HCT116 (cell line): ENCODE data around the gene CCDC70.

Experiments used
- EZH2 ChIP-seq: fragments of 200-600 bp; sonication (generic); IDR thresholded peaks from 2 replicates; pipeline ENCODE4 v1.6.1; 2017; ENCODE audit warnings: antibody characterized with exemption, mixed run types
- JUND ChIP-seq: IDR thresholded peaks from 2 replicates; pipeline ENCODE4 v1.6.1; 2012
- POLR2A ChIP-seq: IDR thresholded peaks from 2 replicates; pipeline ENCODE4 v1.7.0; 2011; ENCODE audit warnings: borderline replicate concordance; ENCODE audit not compliant: insufficient read depth, insufficient read length; ENCODE audit errors: extremely low read depth
- POLR2AphosphoS5 ChIP-seq: IDR thresholded peaks from 2 replicates; pipeline ENCODE4 v1.6.1; 2011; ENCODE audit warnings: mild to moderate bottlenecking, low read depth, low read length, moderate library complexity
- SP1 ChIP-seq: IDR thresholded peaks from 2 replicates; pipeline ENCODE4 v1.6.1; 2012; ENCODE audit warnings: low read depth
- SRF ChIP-seq: IDR thresholded peaks from 2 replicates; pipeline ENCODE4 v1.6.1; 2012; ENCODE audit warnings: low read depth
- TF ChIP-seq, protein P1 (sequence below), 3 experiments: fragments of 200-600 bp in 1 of 3; sonication (generic) in 1 of 3; IDR thresholded peaks in 2 of 3; conservative IDR thresholded peaks in 1 of 3; 2 replicates each; pipeline ENCODE4 v1.5.1; 2012 to 2017; ENCODE audit warnings: low read depth in 2 of 3, low read length in 2 of 3, antibody characterized with exemption in 1 of 3, borderline replicate concordance in 1 of 3, control low read depth in 1 of 3, mild to moderate bottlenecking in 1 of 3, mixed read lengths in 1 of 3, mixed run types in 1 of 3, moderate library complexity in 1 of 3; ENCODE audit not compliant: insufficient read depth in 1 of 3
- TF ChIP-seq, protein P2 (sequence below): IDR thresholded peaks from 2 replicates; pipeline ENCODE4 v1.6.1; 2011; ENCODE audit warnings: mild to moderate bottlenecking, low read length, moderate library complexity; ENCODE audit not compliant: insufficient replicate concordance; ENCODE audit errors: extremely low read depth
- TF ChIP-seq, protein P3 (sequence below): IDR thresholded peaks from 2 replicates; pipeline ENCODE4 v1.6.1; 2012; ENCODE audit warnings: low read depth
- TF ChIP-seq, protein P4 (sequence below): IDR thresholded peaks from 2 replicates; pipeline ENCODE4 v1.6.1; 2012

DNA sequence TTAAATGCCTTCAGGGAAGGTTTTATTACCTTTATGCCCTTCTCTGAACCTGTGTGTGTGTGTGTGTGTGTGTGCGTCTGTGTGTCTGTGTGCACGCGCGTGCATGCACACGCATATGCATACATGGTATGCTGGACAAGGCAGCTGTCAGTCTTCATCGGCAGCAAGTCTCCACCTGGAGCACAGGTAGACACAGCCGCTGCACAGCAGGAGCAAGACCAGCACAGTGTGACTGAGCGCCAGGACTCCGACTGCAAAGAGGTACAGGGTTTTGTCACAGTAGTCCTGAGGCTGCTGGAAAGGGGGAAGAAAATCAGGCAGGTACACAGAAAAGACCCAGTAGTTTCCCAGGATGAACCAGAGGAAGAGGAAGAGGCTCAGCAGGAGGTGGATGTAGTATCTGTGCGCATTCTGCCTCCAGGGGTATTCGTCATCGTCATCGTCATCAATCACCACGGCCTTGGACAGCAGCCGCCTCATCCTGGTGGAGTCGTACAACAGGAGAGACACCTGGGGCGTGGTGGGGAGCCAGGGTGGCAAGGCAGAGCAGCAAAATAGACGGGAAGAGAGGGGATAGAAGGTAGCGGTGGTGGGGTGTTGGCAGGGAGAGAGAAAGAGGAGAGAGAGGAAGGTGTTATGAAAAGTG, 45.0 kb upstream of the CCDC70 start:
- no peak for TF ChIP-seq SRF
- TF ChIP-seq, protein P1, sequence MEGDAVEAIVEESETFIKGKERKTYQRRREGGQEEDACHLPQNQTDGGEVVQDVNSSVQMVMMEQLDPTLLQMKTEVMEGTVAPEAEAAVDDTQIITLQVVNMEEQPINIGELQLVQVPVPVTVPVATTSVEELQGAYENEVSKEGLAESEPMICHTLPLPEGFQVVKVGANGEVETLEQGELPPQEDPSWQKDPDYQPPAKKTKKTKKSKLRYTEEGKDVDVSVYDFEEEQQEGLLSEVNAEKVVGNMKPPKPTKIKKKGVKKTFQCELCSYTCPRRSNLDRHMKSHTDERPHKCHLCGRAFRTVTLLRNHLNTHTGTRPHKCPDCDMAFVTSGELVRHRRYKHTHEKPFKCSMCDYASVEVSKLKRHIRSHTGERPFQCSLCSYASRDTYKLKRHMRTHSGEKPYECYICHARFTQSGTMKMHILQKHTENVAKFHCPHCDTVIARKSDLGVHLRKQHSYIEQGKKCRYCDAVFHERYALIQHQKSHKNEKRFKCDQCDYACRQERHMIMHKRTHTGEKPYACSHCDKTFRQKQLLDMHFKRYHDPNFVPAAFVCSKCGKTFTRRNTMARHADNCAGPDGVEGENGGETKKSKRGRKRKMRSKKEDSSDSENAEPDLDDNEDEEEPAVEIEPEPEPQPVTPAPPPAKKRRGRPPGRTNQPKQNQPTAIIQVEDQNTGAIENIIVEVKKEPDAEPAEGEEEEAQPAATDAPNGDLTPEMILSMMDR (IDR thresholded peaks at IDR 0.05 in 2 of 3, conservative IDR thresholded peaks at IDR 0.05 in 1 of 3; ENCODE audit: borderline replicate concordance in 1 of 3, insufficient read depth in 1 of 3, low read depth in 2 of 3, low read length in 2 of 3), result no peak
- TF ChIP-seq, protein P2, sequence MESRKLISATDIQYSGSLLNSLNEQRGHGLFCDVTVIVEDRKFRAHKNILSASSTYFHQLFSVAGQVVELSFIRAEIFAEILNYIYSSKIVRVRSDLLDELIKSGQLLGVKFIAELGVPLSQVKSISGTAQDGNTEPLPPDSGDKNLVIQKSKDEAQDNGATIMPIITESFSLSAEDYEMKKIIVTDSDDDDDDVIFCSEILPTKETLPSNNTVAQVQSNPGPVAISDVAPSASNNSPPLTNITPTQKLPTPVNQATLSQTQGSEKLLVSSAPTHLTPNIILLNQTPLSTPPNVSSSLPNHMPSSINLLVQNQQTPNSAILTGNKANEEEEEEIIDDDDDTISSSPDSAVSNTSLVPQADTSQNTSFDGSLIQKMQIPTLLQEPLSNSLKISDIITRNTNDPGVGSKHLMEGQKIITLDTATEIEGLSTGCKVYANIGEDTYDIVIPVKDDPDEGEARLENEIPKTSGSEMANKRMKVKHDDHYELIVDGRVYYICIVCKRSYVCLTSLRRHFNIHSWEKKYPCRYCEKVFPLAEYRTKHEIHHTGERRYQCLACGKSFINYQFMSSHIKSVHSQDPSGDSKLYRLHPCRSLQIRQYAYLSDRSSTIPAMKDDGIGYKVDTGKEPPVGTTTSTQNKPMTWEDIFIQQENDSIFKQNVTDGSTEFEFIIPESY, result no peak
- TF ChIP-seq, protein P3, sequence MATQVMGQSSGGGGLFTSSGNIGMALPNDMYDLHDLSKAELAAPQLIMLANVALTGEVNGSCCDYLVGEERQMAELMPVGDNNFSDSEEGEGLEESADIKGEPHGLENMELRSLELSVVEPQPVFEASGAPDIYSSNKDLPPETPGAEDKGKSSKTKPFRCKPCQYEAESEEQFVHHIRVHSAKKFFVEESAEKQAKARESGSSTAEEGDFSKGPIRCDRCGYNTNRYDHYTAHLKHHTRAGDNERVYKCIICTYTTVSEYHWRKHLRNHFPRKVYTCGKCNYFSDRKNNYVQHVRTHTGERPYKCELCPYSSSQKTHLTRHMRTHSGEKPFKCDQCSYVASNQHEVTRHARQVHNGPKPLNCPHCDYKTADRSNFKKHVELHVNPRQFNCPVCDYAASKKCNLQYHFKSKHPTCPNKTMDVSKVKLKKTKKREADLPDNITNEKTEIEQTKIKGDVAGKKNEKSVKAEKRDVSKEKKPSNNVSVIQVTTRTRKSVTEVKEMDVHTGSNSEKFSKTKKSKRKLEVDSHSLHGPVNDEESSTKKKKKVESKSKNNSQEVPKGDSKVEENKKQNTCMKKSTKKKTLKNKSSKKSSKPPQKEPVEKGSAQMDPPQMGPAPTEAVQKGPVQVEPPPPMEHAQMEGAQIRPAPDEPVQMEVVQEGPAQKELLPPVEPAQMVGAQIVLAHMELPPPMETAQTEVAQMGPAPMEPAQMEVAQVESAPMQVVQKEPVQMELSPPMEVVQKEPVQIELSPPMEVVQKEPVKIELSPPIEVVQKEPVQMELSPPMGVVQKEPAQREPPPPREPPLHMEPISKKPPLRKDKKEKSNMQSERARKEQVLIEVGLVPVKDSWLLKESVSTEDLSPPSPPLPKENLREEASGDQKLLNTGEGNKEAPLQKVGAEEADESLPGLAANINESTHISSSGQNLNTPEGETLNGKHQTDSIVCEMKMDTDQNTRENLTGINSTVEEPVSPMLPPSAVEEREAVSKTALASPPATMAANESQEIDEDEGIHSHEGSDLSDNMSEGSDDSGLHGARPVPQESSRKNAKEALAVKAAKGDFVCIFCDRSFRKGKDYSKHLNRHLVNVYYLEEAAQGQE, result no peak
- peak; percentile 34; the same call in 1 of the 2 replicates for TF ChIP-seq JUND
- TF ChIP-seq SP1, result 0 out of 2 replicates have a peak, but pooled peaks have one; percentile 12
- TF ChIP-seq, protein P4, sequence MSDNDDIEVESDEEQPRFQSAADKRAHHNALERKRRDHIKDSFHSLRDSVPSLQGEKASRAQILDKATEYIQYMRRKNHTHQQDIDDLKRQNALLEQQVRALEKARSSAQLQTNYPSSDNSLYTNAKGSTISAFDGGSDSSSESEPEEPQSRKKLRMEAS, result no peak
- TF ChIP-seq EZH2, result no peak
- no peak for TF ChIP-seq POLR2AphosphoS5
- no peak for TF ChIP-seq POLR2A
